K562 (cell line): ENCODE results near the gene ATP1A2. TPM values are rescaled to one million over a fixed set of nuclear protein-coding genes. Genes with fewer than 3 reads are reported as not detected.

ENCODE experiments used
- ATAC-seq: fragments of 200-7000 bp; cut with Tn5 transposase; 3 replicates; pipeline ENCODE4 v1.9.1; 2020; ENCODE audit warnings: moderate library complexity
- BruUV-seq: library from RNA; stranded (reverse); fragments of 400-500 nt; replicated peaks from 2 replicates; lab custom pipeline; 2021; lab: Mats Ljungman, UMichigan
- CTCF ChIA-PET: fragments of 300-600 bp; formaldehyde crosslinking; extraction: SDS; loops from one replicate; lab custom pipeline; 2021; ENCODE audit warnings: low intra/inter-chr PET ratio; lab: Yijun Ruan, JAX
- POLR2A ChIA-PET: fragments of 300-600, 350-650 bp; sonication (Branson Sonifier 250); formaldehyde crosslinking; extraction: SDS; loops from one replicate; lab custom pipeline; 2021; ENCODE audit warnings: antibody characterized with exemption, inconsistent platforms; lab: Yijun Ruan, JAX
- DNase-seq, 4 experiments: peaks; one replicate each; pipeline versions ENCODE4 v3.0.0 to v3.0.0-alpha.2; 2011 to 2018; ENCODE audit warnings: low spot score in 3 of 4, mixed read lengths in 3 of 4; ENCODE audit errors: extremely low read depth in 1 of 4
- FAIRE-seq: peaks from 2 replicates; lab custom pipeline; 2011; peaks lifted over from hg19 to GRCh38; lab: Jason Lieb, UNC
- H2AFZ ChIP-seq: 2 replicates; pipeline ENCODE4 v1.6.0; 2011; ENCODE audit warnings: low read depth, low read length, control low read depth, inconsistent platforms
- H3K27ac ChIP-seq: fragments of 200-600 bp; 3 replicates; pipeline ENCODE4 v1.8.0; 2011; ENCODE audit warnings: low read depth, mild to moderate bottlenecking, control low read depth, inconsistent platforms, low read length, moderate library complexity, mixed read lengths; ENCODE audit errors: extremely low read depth
- H3K27me3 ChIP-seq, 2 experiments: fragments of 300-600 bp in 1 of 2; 2 replicates in 1 of 2; 3 replicates in 1 of 2; pipeline versions ENCODE4 v1.6.0 to v1.8.0; 2011; ENCODE audit warnings: inconsistent platforms in 2 of 2, low read length in 2 of 2, mild to moderate bottlenecking in 1 of 2, mixed read lengths in 1 of 2, moderate library complexity in 1 of 2; ENCODE audit not compliant: control insufficient read depth in 2 of 2, insufficient read depth in 2 of 2
- H3K36me3 ChIP-seq: fragments of 300-600 bp; 3 replicates; pipeline ENCODE4 v1.8.0; 2011; ENCODE audit warnings: mild to moderate bottlenecking, low read length, inconsistent platforms; ENCODE audit not compliant: control insufficient read depth, insufficient read depth
- H3K4me1 ChIP-seq, 2 experiments: fragments of 200-600 bp in 1 of 2; replicated peaks in 1 of 2; 2 replicates in 1 of 2; 3 replicates in 1 of 2; pipeline versions ENCODE4 v1.5.1 to v1.8.0; 2011; ENCODE audit warnings: inconsistent platforms in 2 of 2, low read length in 2 of 2, mild to moderate bottlenecking in 1 of 2, mixed read lengths in 1 of 2, moderate library complexity in 1 of 2; ENCODE audit not compliant: control insufficient read depth in 2 of 2, insufficient read depth in 2 of 2
- H3K4me2 ChIP-seq: 2 replicates; pipeline ENCODE4 v1.6.1; 2011; ENCODE audit warnings: low read length, control low read depth, inconsistent platforms, mixed read lengths; ENCODE audit not compliant: insufficient read depth
- H3K4me3 ChIP-seq: fragments of 200-600 bp; sonication (generic), shearing (Covaris generic); 2 replicates; pipeline ENCODE4 v1.5.1; 2016; ENCODE audit warnings: control low read depth, inconsistent platforms
- H3K79me2 ChIP-seq: fragments of 200-600 bp; 3 replicates; pipeline ENCODE4 v1.8.0; 2011; ENCODE audit warnings: low read length, inconsistent platforms; ENCODE audit not compliant: control insufficient read depth, insufficient read depth
- H3K9ac ChIP-seq, 2 experiments: 2 replicates each; pipeline versions ENCODE4 v1.6.0 to v1.6.1; 2011; ENCODE audit warnings: low read depth in 2 of 2, low read length in 2 of 2, control low read depth in 1 of 2, inconsistent platforms in 1 of 2, mild to moderate bottlenecking in 1 of 2, mixed read lengths in 1 of 2; ENCODE audit not compliant: insufficient read depth in 1 of 2
- H3K9me1 ChIP-seq: one replicate; pipeline ENCODE4 v1.6.0; 2011; ENCODE audit warnings: inconsistent platforms, mild to moderate bottlenecking, low read length, moderate library complexity; ENCODE audit not compliant: control insufficient read depth, insufficient read depth
- H3K9me3 ChIP-seq: replicated peaks from 2 replicates; pipeline ENCODE4 v1.5.1; 2011; ENCODE audit warnings: low read depth, low read length, inconsistent platforms; ENCODE audit not compliant: control insufficient read depth, insufficient read depth
- H4K20me1 ChIP-seq: replicated peaks from 2 replicates; pipeline ENCODE4 v1.6.1; 2011; ENCODE audit warnings: low read length, inconsistent platforms, mixed read lengths; ENCODE audit not compliant: control insufficient read depth, insufficient read depth
- EWSR1 ChIP-seq: fragments of 450-650 bp; IDR thresholded peaks from 2 replicates; pipeline ENCODE4 v1.6.1; 2018; ENCODE audit warnings: borderline replicate concordance, mild to moderate bottlenecking, low read depth, moderate library complexity; ENCODE audit not compliant: partially characterized antibody
- SAP30 ChIP-seq: fragments of 200-600 bp; sonication (generic); IDR thresholded peaks from 2 replicates; pipeline ENCODE4 v1.6.1; 2012; ENCODE audit warnings: borderline replicate concordance, low read depth, mild to moderate bottlenecking, moderate library complexity, low read length, control low read depth, inconsistent platforms; ENCODE audit not compliant: insufficient read depth, poor library complexity, severe bottlenecking
- ZC3H4 ChIP-seq: sonication (generic); formaldehyde crosslinking; IDR thresholded peaks from 2 replicates; pipeline ENCODE4 v1.9.0; 2021; ENCODE audit warnings: missing genetic modification reagents, borderline replicate concordance
- ZFP36 ChIP-seq: fragments of 150-350 bp; IDR thresholded peaks from 2 replicates; pipeline ENCODE4 v1.6.1; 2018; ENCODE audit warnings: low read length, low read depth; ENCODE audit not compliant: partially characterized antibody
- ZNF263 ChIP-seq: sonication (generic); formaldehyde crosslinking; IDR thresholded peaks from 2 replicates; pipeline ENCODE4 v1.8.0; 2022; ENCODE audit warnings: mild to moderate bottlenecking, missing genetic modification reagents, borderline replicate concordance
- WGBS: fragments of 100-300 bp; shearing (Covaris generic); methylation state at CpG from one replicate; pipeline ENCODE4 v1.1.6; 2016; ENCODE audit warnings: low coverage, mixed read lengths; ENCODE audit not compliant: insufficient coverage; ENCODE audit errors: missing lambda C conversion rate; 5-methylcytosine and 5-hydroxymethylcytosine counted together
- in situ Hi-C: fragments of 300-500 bp; cut with MboI; formaldehyde crosslinking; loops from 4 replicates; pipeline ENCODE4 v1.15.0; 2018; ENCODE audit warnings: inconsistent platforms, mixed read lengths
- intact Hi-C: fragments of 100-400 bp; cut with micrococcal nuclease; formaldehyde crosslinking; loops from 2 replicates; pipeline ENCODE4 v1.14.2; 2022
- polyA plus RNA-seq, 8 experiments: library from polyadenylated mRNA; depleted of rRNA in 4 of 8; stranded (reverse) in 5 of 8; unstranded in 3 of 8; fragments of >200 nt; fragmentation: Nextera tagmentation in 2 of 8; fragmentation: Illumina TruSeq in 1 of 8; extraction: Ambion mirVana in 2 of 8; extraction: Trizol in 1 of 8; gene quantifications; 2 replicates each; pipeline versions ENCODE4 v1.2.1 to v1.2.3, GENCODE V29; 2011 to 2014; ENCODE audit warnings: inconsistent platforms in 1 of 8, missing spikeins in 1 of 8
- total RNA-seq, 7 experiments: library from RNA; depleted of rRNA in 6 of 7; stranded (reverse); fragments of >200 nt in 6 of 7; fragmentation: Illumina TruSeq in 2 of 7; extraction: Trizol in 2 of 7; gene quantifications; 2 replicates each; pipeline versions ENCODE4 v1.2.1 to v1.2.3, GENCODE V29; 2011 to 2021; ENCODE audit warnings: low replicate concordance in 1 of 7

ATP1A2 gene
- total and polyA plus RNA-seq, 9 of the 15 experiments (the other 6 are each of a cell fraction or from before 2014, with no cell fraction given): 0.04 to 0.11 (median 0.09) TPM; not detected in 6

GRCh38 chr1:160097151-160097910 is 18.2 kb upstream of the ATP1A2 start:
- Histone ChIP-seq H3K9me1 (no peaks in the 10 kb centered on the region), H3K9ac (peak overlapping the region in 1 of 2 experiments; percentile 95; a peak in 2 of 4 replicates), H3K27ac (no peak overlapping the region), H3K79me2 (no peaks in the 10 kb centered on the region), H3K9me3 (no peaks in the 10 kb centered on the region), H3K36me3 (no peaks in the 10 kb centered on the region), H4K20me1 (peaks cover 4% of the 10 kb centered on the region; the same call in 1 of the 2 replicates), H3K4me2 (peak overlapping the region; percentile 63; the same call in 1 of the 2 replicates), H3K4me3 (0 out of 2 replicates have a peak overlapping the region, but pooled peaks have one; percentile 57), H2AFZ (0 out of 2 replicates have a peak overlapping the region, but pooled peaks have one; percentile 66), H3K4me1 (peaks cover 16 to 40% of the 10 kb centered on the region in 2 experiments; a peak in 4 of 5 replicates), H3K27me3 (no peaks in the 10 kb centered on the region)
- ChIA-PET POLR2A (interaction anchor here (0.7 to 1.2 kb wide), 6 partner anchors 12 to 282 kb away, joined by 3 to 4 read pairs (median 4); no protein-coding TSS in a partner anchor), CTCF (no interaction called here)
- TF ChIP-seq ZNF263 (0 out of 2 replicates have a peak, but pooled peaks have one; percentile 21), ZFP36 (peak; percentile 83), EWSR1 (no peak), ZC3H4 (CRISPR knock-in tag) (peak; percentile 27; the same call in 1 of the 2 replicates), SAP30 (no peak)
- 66% methylated on average over 4 of the region's 5 CpGs for WGBS
- FAIRE-seq (no peak), DNase-seq (no peak), ATAC-seq (no peak)
- in situ Hi-C loops: no loop called here
- TSS peak; percentile 60 for BruUV-seq
- intact Hi-C loops: no loop called here
